Hematopoietic multipotent progenitor cell treated with erythropoietin and hydrocortisone succinate and interleukin-3 and kit ligand, for 4 days (in vitro differentiated cells): ENCODE measurements around the gene CERCAM.
"Not testable (repeated sequence)": the region's sequence is repeated elsewhere in the genome, so short reads cannot be mapped to it uniquely, and the experiment has no call there.

ENCODE experiments used
- DNase-seq: peaks from one replicate; pipeline ENCODE4 v3.0.0-alpha.2; 2015

Gene CERCAM

DNA sequence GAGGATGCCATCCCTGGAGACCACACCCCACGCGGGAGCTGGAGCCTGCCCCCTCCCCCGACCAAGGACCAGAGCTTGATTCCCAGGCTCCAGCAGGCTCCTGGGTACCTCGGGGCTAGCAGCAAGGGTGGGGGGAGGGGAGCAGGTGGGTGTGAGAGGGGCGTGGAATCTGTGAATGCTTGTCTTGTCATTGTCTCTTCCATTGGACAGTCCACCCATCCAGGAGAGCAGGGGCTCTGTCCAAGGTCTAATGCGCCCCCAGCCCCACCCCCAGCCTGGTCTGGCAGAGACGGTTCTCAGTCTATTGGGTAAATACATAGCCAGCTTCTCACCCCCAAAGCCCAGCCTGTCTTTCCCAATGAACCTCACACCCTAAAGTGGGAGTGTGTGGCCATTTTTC lies 26.7 kb upstream of the CERCAM start:
- DNase-seq, result no peak

DNA sequence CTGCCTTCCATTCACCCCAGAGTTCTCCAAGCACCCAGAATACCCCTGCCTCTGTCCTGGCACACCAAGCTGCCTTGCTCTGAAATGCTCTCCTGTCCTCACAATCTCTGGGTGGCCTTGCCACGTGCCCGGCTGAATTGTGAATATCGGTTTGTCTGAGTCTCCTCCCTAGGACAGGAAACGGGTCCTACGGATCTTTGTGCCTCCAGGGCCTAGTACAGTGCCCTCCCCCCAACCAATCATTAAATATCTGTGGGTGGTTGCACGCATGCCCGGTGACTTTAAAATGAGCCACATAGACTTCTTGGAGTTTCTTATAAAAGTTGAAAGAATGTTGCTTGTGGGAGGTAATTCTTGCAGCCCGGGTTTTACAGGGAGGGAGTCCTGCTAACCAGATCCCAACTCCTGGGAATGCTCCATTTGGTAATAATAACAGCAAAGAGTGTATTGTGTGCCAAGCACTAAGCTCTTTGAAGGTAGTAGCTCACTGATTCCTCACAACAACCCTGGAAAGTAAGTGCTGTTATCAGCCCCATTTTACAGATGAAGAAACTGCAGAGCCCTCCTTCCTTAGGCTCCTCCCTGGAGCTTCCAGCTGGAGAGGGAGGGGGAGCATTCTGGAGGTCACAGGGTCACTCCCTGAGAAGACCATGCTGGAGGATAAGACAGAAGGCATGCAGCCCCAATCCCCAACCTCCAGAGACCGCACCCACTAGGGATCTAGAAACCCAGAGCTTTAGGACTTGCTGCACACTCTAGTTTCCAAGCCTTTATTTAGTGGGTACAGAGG lies 26.1 kb upstream of the CERCAM start:
- no peak for DNase-seq

DNA sequence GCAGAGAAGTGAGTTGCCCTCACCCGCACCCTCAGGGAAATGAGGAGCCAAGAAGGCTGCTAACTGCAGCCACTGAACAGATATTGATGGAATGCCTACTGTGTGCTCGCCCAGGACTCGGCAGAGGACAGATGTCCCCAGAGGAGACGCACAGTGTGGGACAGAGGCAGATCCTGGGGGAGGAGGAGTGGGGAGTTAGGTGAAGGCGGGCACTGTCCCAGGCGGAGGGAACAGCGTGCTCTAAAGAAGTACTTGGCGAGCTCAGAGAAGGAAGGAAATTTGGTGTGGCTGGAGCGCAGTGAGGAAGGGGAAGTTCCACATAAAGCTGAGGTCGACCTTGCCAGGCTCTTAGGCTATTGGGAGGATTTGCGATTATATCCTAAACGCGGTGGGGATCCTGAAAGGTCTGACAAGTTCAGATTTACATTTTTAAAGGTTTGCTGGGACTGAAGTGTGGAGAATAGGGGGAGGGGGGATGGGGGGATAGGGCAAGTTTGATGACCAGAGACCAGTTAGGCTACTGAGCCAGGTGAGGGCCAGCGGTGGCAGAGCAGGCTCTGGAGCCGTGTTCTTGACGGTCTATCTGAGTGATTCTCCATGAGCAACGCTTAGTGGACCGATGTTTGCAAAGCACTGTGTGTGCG lies 23.6 kb upstream of the CERCAM start:
- DNase-seq, result peak; percentile 58

DNA sequence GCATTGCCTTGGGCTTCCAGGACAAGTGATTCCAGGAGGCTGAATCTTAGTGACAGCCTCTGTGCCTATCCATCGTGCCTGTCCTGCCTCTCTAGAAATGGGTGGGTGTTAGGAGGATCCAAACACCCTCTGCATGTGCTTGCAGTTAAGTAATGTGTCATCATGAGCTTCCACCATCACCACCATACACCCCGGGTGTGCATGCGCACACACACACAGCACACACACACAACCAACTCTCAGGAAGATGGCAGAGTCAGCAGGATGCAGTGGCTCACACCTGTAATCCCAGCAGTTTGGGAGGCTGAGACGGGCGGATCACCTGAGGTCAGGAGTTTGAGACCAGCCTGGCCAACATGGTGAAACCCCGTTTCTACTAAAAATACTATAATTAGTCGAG lies 22.8 kb upstream of the CERCAM start:
- no peak for DNase-seq

DNA sequence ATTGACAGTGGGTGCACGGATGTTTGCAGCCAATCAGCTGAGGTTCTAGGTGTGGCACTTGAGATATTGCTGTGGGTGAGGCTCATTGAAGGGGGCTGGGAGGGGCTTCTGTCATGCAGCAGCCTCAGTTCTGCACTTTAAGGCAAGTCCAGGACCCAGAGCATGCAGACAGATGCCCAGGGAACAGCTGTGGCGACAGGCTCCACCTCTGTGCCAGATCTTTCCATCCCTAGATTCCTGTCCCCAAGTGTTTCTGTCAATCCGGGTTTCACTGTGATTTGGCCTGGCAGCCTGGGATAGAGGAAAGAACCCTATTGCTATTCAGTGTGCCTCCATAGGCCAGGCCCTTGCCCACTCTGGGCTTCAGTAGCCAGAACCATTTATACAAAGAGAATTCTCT lies 20.8 kb upstream of the CERCAM start:
- no peak for DNase-seq

DNA sequence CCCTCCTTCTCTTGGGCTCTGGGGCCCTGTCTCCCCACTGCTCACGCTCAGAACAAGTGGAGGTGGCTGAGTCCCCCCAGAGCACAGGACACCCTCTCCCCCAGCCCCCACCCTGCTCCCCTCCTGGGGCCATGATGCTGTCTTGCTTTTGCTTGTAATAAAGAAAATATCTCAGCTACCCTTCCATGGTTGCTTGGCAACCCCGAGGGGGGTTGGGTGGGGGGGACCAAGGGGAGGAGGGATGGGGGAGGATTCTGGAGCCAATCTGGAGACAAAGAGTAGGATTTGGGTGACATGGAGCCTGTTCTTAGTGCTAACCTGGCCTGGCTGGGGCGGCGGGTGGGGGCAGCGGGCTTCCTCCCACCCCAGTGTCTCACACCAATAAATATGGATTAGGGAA lies 16.1 kb upstream of the CERCAM start:
- DNase-seq, result no peak

DNA sequence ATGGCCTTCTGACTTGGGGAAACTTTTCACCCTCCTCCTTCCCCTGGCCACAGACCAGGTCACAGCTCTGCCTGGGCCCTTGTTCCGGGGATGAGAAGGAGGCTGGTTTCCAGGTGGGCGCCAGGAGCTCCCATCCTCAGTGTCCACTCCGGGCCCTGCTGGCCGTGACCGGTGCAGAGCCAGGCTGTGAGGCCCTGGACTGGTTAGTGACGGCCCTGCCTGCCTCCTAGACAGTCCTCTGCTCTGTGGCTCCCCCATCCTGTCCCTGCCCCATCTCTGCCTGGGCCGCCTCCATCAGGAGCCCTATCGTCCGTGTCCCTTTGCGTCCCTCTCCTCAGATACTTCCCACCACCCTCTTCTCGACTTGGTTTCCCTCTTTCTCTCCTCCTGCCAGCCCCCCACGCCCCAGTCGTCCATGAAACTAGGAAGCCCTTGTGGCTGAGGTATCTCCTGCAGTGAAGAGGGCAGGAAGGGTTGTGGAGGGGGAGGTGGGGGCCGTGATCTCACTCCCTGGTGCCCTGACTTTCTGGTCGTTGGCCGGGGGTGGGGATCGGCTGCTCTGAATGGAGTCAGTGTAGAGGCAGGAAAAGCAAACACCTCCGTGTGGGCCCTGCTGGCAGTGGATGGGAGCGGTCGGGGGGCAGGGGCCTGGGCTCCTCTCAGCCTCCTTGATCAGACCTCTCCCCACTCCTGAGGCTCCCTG lies 15.4 kb upstream of the CERCAM start:
- no peak for DNase-seq

DNA sequence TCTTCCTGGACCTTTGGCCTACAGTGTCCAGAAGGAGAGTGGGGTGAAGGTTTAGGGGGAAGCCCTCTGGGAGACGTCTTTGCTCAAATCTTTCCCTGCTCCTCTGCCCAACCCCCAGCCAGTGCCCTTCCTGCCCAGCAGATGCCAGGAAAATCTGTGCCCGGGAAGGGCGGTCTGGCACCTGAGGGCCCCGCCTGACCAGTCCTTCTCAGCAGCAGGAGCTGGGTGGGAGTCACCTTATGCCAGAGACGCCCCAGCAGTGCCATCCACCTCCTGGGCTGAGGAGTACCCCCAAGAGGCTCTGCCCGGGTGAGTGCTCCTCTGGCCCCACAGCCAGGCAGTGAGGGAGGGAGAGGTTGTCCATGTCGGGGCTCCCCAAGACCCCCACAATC lies 14.9 kb upstream of the CERCAM start:
- no peak for DNase-seq

DNA sequence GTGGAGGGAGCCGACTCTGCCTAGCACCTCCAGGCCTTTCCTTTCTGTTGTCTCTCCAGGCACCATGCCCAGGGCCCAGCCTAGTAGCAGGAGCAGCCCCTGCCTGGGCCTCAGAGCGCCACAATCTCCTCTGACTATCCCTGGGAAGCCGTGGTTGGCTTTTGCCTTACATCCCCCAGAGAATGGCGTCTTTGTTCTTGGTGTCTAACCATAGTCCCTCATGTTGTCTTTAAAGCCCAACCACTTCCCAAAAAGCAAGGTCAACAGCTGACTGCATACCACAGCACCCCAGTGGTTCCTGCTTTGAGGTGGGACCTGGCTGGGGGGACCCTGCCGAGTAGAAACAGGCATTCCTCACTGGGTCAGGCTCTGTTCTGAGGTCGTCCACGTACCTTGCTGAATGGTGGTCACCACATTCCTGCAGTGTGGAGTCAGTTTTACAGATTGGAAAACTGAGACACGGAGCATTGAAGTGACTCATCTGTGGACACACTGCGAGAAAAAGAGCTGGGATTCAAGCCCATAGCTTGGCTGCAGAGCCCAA lies 13.7 kb upstream of the CERCAM start:
- DNase-seq, result no peak

DNA sequence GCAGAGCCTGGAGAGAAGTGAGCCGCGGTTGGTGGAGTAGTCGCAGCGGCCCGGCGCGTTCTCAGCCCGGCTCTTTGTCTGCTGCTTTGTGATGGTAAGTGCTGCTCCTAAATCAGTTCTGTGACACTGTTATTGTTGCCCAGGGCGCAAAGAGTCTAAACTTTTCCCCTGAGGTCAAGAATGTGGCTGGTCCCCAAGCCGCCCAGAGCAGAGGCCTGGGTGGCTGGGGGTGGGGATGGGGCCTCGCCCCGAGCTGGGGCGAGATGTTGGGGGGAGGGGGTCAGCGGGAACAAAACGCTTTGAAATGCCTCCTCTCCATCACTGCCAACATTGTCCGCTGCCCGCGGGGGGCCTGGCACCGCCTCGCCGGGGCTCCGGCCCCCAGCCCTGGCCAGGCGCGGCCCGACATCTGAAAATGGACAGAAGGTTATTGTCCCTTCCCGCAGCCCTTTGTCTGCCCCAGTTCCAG lies 11.7 kb upstream of the CERCAM start:
- DNase-seq, result no peak

DNA sequence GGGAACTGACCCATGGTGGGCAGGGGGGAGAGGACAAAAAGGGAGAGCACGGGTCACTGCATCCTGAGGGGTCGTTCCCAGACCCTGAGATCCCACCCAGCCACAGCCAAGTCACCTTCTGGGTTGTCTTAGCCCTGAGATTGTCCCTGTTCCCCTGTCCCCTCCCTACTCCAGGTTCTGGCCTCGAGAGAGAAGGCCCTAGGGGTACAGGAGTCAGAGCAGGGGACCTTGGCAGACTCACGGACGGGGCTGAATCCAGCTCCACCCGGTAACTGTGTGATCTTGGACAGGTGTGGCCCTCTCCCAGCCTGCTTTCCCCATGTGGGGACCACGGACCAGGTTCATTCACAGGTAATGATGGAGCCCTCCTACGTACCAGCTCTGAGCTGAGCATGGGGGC lies 11.2 kb upstream of the CERCAM start:
- DNase-seq, result no peak

DNA sequence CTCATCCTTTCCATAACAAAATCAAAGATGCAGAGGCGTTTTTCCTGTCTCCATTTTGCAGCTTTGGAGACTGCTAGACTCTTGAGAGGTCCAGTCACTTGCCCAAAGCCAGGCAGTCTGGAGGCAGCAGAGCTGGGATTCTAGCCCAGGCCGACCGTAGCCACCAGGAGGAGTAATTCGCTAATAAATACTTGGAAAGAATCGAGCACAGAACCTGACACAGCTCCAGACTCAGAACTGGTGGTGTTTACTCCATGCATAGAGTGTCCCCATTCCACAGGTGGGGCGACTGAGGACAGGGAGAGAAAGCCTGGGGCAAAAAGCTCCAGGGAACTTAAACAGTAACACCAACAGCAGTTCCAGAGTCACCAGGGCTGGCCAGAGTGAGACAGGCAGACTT lies 10.7 kb upstream of the CERCAM start:
- DNase-seq, result peak; percentile 58

DNA sequence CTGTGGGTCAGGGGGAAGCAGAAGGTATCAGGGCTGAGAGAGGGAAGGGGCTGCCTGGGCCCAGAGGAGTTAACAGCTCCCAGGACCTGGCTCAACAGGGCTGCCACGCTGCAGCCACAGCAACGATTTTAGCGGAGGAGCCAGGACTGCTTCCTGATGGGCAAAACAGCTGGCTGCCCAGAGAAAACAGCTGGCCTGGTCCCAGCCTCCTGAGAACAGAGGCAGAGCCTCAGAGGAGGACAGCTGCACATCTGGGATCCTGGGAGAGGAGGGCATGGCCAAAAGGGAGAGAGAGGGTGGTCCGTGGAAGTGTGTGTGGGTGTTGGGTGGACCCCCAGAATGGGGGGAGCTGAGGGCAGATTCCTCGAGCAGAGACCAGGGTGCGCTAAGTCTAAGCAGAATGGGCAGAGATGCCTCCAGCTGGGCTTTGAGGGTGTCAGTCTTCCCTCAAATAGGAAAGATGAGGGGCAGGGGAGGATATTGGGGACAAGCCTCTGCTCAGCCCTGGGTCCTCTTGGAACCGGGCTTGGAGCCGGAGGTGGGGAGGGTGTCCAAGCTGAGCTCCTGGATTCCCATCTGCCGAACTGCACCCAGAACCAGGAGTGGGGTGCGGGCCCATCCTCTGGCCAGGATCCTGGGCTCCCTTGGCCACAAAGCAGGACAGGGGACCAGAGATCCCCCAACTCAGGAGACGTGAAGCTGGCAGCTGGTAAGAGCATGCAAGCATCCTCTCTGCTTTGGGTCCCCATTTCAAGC lies 9.1 kb upstream of the CERCAM start:
- no peak for DNase-seq

DNA sequence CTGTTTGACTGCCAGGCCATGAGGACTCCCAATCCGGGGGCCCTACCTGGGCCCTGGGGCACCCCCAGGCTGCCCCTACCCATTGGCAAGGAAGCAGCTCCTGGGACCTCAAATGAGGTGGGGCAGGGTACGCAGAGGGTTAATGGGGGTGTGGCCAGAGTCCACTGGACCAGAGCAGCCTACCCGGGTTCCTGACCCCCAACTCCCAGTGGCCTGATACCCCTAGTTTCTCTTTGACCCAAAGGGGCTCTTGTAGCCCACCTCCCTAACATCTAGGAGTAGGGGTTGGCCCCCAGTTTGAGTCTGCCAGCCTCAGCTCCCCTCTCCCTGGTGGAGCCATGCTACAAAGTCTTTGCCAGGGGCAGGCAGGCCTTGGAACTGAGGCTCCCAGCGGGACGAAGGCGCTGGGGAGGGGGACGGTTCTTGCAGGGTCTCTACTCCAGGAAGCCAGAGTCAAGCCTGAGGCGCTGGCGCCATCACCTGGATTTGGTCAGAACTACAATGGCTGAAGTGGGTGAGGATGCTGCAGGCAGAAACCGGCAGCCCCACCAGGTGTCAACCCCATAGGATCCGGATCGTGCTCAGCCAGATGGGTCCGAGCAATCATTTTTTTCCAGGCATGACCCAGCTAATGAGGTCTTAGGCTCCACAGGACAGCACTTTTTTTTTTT lies 8.4 kb upstream of the CERCAM start:
- peak; percentile 70 for DNase-seq

DNA sequence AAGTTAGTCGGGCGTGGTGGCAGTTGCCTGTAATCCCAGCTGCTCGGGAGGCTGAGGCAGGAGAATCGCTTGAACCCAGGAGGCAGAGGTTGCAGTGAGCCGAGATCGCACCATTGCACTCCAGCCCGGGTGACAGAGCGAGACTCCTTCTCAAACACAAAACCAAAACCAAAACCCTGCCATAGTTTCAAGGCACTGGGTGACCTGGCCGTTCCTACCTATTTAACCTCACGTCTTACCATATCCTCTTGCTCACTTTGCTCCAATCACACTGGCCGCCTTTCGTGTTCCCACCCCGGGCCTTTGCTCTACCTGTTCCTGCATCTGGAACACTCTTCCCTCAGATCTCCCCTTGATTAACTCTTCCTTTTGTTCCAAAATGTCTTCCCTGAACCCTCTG lies 6.9 kb upstream of the CERCAM start:
- not testable (repeated sequence) for DNase-seq

DNA sequence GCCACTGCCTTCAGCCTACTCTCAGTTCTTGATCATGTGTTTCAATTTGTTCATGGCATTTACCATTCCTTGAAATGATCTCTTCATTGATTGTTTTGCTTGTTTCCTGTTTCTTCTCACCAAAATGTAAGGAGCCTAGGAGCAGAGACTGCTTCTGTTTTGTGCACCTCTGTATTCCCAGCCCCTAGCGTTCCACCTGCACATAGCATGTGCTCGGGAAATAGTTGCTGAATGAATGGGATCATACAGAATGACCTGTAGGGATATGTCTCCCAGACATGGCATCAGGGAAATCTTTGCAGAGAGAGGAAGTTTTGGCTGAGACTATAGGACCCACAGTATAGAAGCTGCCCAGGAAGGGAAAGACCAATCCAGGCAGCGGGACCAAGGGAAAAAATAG lies 6.2 kb upstream of the CERCAM start:
- DNase-seq, result no peak

DNA sequence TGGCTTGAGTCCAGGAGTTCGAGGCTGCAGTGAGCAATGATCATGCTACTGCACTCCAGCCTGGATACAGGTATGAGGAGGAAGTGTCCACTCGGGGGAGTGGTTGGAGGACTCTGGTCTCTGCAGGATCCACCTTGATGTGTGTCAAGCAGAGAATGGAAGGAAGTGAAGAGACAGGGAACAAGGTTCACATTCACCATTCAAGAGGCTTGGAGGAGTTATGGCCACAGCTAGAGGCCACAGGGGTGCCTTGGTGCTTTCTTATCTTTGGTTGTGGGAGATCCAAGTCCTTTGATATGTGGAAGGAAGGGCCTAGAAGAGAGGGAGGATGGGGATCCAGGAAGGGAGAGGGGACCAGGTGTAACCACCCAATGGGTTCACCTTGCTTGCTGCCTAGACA lies 5.4 kb upstream of the CERCAM start:
- no peak for DNase-seq

DNA sequence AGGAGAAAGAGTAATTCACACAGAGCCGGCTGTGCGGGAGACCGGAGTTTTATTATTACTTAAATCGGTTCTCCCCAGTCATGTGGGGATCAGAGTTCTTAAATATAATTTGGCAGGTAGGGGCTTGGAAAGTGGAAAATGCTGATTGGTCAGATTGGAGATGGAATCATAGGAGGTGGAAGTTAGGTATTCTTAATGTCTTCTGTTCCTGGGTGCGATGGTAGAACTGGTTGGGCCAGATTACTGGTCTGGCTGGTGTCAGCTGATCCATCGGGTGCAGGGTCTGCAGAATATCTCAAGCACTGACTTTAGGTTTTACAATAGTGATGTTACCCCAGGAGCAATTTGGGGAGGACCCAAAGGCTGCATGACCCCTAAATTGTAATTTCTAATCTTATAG lies 4.6 kb upstream of the CERCAM start:
- no peak for DNase-seq

DNA sequence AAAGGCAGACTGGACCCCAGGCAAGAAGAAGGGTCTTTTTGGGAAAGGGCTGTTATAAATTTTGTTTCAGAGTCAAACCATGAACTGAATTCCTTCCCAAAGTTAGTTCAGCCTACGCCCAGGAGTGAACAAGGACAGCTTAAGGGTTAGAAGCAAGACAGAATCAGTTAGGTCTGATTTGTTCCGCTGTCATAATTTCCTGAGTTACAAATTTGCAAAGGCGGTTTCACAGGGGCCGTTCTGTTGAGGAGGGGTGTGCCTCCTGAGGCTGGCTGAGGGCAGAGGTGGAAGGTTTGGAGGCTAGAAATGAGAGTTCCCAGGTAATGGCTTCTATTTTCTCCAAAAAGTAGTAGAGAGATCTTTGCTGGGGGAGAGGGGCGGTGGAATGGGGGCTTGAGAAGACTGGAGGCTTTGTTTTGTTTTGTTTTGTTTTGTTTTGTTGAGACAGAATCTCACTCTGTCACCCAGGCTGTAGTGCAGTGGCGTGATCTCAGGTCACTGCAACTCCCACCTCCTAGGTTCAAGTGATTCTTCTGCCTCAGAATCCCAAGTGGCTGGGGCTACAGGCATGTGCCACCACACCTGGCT lies 4.1 kb upstream of the CERCAM start:
- DNase-seq, result no peak

DNA sequence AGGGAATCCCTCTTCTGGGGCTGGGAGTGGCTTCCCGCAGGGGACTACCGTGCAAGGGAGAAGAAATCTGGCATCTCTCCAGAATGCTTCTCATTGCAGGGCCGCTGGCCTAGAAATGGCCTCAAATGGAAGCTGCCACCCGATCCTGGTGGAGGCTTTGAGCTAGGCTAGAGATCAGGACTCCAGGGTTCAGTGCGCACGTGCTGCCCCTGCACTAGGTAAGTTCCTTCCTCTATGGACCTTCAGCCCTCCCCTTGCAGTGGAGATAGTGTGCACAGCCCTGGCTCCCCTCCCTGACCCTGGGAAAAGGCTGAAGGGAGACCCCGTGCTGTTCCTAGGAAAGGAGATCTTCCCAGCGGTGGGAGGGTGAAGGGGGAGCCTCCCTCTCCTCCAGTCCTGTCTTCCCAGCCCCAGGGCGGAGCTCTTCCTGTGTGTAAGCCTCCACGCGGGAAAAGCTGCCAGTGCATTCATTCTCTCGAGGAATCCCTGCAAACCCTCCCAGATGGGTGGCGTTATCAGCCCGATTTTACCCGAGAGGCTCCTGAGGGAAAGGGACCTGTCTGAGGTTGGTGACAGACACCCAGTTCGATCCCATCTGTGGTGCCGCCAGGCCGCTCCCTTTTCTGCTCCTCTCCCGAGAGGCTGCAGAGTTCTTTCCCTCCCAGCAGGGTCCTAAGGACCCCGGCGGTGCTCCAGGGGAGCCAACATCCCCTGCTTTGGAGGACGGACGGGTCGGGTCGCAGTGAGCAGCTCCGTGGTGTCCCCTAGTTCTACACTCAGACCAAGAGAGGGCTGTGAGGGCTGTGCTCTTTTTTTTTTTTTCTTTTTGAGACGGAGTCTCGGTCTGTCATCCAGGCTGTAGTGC lies 1.4 kb upstream of the CERCAM start:
- peak; percentile 38 for DNase-seq

DNA sequence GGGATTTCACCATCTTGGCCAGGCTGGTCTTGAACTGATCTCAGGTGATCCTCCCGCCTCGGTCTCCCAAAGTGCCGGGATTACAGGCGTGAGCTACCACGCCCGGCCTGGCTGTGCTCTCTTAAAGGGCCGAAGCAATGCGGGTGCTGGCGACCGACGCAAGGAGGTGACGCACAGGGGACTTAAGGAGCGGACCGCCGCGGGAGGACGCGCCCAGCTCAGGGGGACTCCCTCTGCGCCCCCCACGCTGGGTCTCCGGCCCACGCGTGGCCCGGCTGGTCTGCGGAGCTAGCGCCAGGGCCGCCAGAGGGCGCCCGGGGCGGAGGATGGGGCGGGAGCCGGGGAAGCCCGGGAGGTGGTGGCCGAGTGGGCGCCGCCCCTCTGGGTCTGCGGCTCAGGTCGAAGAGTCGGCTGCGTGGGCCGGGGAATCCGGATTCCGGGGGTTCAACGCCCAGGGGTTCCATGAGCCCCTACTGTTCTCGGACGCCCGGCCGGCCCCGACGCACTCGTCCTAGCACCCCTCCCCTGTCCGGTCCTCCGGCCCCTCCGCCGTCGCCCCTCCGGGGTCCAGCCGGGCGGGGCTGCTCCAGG lies 502 bp upstream of the CERCAM start:
- DNase-seq, result peak; percentile 86
